A549 treated with CpdA at 1 μM for 4 hours (cell line): ENCODE results near the gene NRG2. TPM values are rescaled to one million over a fixed set of nuclear protein-coding genes. Genes with fewer than 3 reads are reported as not detected.

ENCODE experiments used
- total RNA-seq: library from RNA; stranded (reverse); fragments of 200-300 nt; extraction: Qiagen RNA extraction; gene quantifications from 5 replicates; pipeline ENCODE4 v1.2.3, GENCODE V29; 2022; ENCODE audit warnings: low read depth

Gene NRG2
- total RNA-seq: 1.7 to 2.5 TPM (median 1.9 TPM) in 5 replicates

GRCh38 chr5:140042643-140043507 lies at the start of gene NRG2:
Gene NRG2 (minus strand): TSS chr5:140043299.

Other genes with a start within 250 kb of the NRG2 start
- 0.03 to 0.06 TPM (median 0.03 TPM) in 4 of 5 replicates, not detected in the other for gene PSD2, start 247.5 kb downstream of the NRG2 start, total RNA-seq
- gene PURA, start 70.8 kb upstream of the NRG2 start, total RNA-seq: 5.0 to 6.3 TPM (median 5.8 TPM) in 5 replicates
- gene IGIP, start 82.6 kb upstream of the NRG2 start, total RNA-seq: 0.91 to 1.2 TPM (median 1.0 TPM) in 5 replicates
- 152 to 212 TPM (median 161 TPM) in 5 replicates for gene CYSTM1, start 131.9 kb upstream of the NRG2 start, total RNA-seq